GM12878 (cell line): Measurements from ENCODE around the gene COL23A1. TPM values are rescaled to one million over a fixed set of nuclear protein-coding genes. Genes with fewer than 3 reads are reported as not detected.

Experiments
- FOXM1 ChIP-seq: IDR thresholded peaks from 2 replicates; pipeline ENCODE4 v1.6.1; 2012; ENCODE audit warnings: low read depth, mild to moderate bottlenecking, inconsistent platforms, low read length, moderate library complexity
- HDGF ChIP-seq: fragments of 450-650 bp; IDR thresholded peaks from 2 replicates; pipeline ENCODE4 v1.6.1; 2016; ENCODE audit warnings: antibody characterized with exemption
- RUNX3 ChIP-seq: IDR thresholded peaks from 2 replicates; pipeline ENCODE4 v1.6.1; 2012; ENCODE audit warnings: low read length, inconsistent platforms
- ZBED1 ChIP-seq: IDR thresholded peaks from 2 replicates; pipeline ENCODE4 v1.6.1; 2016; ENCODE audit warnings: borderline replicate concordance
- ZNF622 ChIP-seq: fragments of 450-650 bp; IDR thresholded peaks from 2 replicates; pipeline ENCODE4 v1.6.1; 2017; ENCODE audit warnings: mild to moderate bottlenecking, inconsistent platforms
- polyA plus RNA-seq, 11 experiments: library from polyadenylated mRNA; depleted of rRNA in 4 of 11; unstranded in 6 of 11; stranded (reverse) in 5 of 11; fragments of >200 nt; fragmentation: Nextera tagmentation in 4 of 11; fragmentation: Illumina TruSeq in 1 of 11; extraction: Ambion mirVana in 4 of 11; extraction: Trizol in 1 of 11; gene quantifications; 1 replicate in 1 of 11; 2 replicates in 10 of 11; pipeline versions ENCODE4 v1.2.1 to v1.2.3, GENCODE V29; 2011 to 2016; ENCODE audit warnings: inconsistent platforms in 2 of 11, missing spikeins in 2 of 11, low read depth in 1 of 11
- total RNA-seq, 4 experiments: library from RNA; depleted of rRNA in 3 of 4; stranded (reverse); fragments of >200 nt in 3 of 4; fragmentation: Illumina TruSeq in 1 of 4; extraction: Trizol in 1 of 4; gene quantifications; 2 replicates each; pipeline versions ENCODE4 v1.2.1 to v1.2.3, GENCODE V29; 2013 to 2021
- TF ChIP-seq, protein P1 (sequence below): IDR thresholded peaks from 2 replicates; pipeline ENCODE4 v1.6.1; 2012; ENCODE audit warnings: mild to moderate bottlenecking, low read depth, low read length
- TF ChIP-seq, protein P2 (sequence below): fragments of 450-650 bp; formaldehyde crosslinking; IDR thresholded peaks from 2 replicates; pipeline ENCODE4 v1.5.0; 2022; ENCODE audit warnings: mild to moderate bottlenecking, missing genetic modification characterization

The COL23A1 gene
- total and polyA plus RNA-seq, 10 of the 15 experiments (the other 5 are each of a cell fraction or from before 2014, with no cell fraction given): 0.03 to 0.83 (median 0.09) TPM; not detected in 5

DNA sequence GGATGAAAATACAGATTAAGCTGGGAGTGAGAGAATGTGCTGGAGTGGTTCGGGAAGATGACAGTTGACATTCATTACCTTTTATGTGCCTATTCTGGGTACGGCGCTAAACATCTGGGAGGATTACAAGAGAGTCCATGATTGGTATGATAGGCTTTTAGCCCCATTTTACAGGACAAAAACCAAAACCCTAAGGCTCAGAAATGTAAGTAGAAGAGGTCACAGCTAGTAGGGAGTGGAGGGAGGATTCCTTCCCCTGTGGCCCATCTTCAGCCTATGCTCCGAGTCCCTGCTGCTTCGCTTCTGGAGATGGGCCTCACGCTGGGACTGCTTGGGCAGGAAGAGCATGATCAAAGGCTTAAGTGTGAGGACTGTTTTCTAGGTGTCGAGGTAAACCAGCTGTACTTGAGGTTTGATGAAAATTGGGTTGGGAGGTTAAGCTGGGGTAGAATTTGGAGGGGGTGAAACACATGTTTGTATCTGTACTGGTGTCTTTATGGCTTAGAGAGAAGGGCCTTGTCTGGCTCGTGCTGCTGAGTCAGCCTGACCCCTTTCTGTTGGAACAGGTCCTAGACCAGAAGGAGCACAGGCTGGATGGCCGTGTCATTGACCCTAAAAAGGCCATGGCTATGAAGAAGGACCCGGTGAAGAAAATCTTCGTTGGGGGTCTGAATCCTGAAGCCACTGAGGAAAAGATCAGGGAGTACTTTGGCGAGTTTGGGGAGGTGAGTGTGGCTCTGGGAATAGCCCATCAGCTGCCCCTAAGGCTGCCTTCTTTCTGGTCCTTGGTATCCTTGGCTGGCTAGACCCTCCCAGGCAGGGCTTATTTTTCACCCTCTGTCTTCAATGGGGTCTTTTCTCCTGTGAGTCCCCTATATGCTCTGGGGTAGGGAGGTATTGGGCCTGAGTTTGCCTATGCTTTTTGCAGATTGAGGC is 383.8 kb downstream of the COL23A1 start (continued):
- TF ChIP-seq RUNX3: no peak
- TF ChIP-seq ZNF622: no peak
- TF ChIP-seq, protein P1, sequence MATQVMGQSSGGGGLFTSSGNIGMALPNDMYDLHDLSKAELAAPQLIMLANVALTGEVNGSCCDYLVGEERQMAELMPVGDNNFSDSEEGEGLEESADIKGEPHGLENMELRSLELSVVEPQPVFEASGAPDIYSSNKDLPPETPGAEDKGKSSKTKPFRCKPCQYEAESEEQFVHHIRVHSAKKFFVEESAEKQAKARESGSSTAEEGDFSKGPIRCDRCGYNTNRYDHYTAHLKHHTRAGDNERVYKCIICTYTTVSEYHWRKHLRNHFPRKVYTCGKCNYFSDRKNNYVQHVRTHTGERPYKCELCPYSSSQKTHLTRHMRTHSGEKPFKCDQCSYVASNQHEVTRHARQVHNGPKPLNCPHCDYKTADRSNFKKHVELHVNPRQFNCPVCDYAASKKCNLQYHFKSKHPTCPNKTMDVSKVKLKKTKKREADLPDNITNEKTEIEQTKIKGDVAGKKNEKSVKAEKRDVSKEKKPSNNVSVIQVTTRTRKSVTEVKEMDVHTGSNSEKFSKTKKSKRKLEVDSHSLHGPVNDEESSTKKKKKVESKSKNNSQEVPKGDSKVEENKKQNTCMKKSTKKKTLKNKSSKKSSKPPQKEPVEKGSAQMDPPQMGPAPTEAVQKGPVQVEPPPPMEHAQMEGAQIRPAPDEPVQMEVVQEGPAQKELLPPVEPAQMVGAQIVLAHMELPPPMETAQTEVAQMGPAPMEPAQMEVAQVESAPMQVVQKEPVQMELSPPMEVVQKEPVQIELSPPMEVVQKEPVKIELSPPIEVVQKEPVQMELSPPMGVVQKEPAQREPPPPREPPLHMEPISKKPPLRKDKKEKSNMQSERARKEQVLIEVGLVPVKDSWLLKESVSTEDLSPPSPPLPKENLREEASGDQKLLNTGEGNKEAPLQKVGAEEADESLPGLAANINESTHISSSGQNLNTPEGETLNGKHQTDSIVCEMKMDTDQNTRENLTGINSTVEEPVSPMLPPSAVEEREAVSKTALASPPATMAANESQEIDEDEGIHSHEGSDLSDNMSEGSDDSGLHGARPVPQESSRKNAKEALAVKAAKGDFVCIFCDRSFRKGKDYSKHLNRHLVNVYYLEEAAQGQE: no peak
- TF ChIP-seq ZBED1: no peak
- TF ChIP-seq FOXM1: no peak
- TF ChIP-seq HDGF: no peak
- TF ChIP-seq, protein P2, sequence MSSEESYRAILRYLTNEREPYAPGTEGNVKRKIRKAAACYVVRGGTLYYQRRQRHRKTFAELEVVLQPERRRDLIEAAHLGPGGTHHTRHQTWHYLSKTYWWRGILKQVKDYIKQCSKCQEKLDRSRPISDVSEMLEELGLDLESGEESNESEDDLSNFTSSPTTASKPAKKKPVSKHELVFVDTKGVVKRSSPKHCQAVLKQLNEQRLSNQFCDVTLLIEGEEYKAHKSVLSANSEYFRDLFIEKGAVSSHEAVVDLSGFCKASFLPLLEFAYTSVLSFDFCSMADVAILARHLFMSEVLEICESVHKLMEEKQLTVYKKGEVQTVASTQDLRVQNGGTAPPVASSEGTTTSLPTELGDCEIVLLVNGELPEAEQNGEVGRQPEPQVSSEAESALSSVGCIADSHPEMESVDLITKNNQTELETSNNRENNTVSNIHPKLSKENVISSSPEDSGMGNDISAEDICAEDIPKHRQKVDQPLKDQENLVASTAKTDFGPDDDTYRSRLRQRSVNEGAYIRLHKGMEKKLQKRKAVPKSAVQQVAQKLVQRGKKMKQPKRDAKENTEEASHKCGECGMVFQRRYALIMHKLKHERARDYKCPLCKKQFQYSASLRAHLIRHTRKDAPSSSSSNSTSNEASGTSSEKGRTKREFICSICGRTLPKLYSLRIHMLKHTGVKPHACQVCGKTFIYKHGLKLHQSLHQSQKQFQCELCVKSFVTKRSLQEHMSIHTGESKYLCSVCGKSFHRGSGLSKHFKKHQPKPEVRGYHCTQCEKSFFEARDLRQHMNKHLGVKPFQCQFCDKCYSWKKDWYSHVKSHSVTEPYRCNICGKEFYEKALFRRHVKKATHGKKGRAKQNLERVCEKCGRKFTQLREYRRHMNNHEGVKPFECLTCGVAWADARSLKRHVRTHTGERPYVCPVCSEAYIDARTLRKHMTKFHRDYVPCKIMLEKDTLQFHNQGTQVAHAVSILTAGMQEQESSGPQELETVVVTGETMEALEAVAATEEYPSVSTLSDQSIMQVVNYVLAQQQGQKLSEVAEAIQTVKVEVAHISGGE (CRISPR knock-in tag): no peak
